HG03103 (cell line): ENCODE results near the gene MOCOS.

Source experiments
- ATAC-seq: cut with Tn5 transposase; IDR thresholded peaks from one replicate; pipeline ENCODE4 v1.9.1; 2021; ENCODE audit warnings: low read depth; ENCODE audit not compliant: unreplicated experiment

MOCOS gene

DNA sequence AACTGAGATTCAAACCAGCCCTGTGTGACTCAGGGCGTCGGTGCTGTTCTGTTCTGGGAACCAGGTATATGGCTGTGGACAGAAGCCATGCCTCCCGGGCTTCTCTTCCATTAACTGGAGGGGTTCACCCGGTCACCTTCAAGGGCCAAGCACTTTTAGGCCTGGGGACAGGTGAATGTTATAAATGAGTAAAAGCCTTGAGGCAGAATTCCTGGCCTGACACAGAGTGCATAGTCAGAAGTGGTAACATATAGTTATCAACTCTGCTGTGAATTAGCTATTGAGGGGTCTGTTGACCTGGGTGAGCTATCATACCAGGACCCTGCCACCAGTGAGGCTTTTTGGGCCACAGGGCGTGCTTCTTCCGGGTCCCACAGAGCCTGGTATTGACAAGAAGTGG lies 112.9 kb downstream of the MOCOS start:
- no peak for ATAC-seq

GRCh38 chr18:36301884-36302283 lies 114.6 kb downstream of the MOCOS start:
- no peak for ATAC-seq

DNA sequence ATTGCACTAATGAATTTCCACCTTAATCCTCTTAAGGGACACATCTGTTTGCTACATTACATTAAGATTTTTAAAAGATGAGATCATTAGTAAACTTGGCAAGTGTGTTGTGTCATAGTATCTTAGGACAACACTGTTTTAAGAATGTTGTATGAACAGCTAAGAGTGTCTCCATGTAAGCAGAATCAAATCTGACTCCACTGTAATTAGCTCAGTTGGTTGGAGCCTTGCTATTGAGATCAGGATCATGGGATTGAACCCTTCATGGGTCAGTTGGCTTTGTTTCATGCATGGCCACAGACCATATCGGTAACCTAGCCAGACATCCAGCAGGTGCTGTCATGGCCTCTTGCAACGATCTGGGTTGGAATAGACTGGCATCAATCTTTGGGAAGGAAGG lies 115.4 kb downstream of the MOCOS start:
- no peak for ATAC-seq

DNA sequence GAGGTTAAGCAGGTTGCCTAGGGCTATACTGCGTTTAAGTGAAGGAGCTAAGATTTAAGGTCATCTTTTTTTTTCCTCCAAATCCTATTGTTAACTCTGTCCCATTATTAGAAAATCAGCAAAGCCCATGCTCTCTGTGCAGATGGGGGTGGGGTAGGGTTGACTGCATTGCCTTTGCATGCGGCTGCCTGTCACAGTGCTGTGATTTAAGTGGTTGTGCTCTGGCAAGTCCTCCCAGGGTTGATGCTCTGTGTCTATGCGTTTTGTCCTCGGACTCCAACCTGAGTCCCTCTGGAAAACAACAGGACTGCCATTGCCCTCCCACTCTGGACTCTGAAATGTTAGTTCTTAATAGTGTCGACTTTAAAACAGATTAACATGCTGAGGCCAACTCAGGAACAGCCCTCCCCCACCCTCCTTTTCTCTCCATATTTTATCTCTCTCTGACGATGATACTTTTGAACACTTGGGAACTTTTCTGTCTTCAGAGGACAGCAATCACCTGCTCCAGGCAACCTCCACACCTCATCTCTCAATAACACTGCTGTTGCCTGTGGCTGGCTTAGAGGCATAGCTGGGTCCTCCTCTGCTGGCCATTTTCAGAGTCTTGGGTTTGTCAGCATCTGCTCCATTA lies 116.0 kb downstream of the MOCOS start:
- ATAC-seq: no peak

DNA sequence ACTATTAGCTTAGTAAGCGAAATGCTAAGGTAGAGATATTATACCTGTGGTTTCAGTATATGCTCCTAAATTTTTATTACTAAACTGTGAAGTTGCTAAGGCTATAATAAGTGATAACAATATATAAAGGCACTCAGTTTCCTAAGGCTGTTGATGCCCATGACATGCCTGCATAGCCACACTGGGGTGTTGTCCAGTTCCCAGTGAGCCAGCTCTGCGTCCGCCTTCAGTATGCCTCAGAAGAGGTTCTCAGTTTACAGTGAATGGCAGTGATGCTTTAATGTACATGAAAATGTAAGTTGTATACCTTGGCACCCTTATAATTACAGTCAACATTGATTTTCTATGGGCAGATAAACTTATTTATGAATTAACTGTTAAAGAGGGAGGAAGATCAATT lies 117.4 kb downstream of the MOCOS start:
- no peak for ATAC-seq

GRCh38 chr18:36305375-36305774 lies 118.1 kb downstream of the MOCOS start:
- ATAC-seq: no peak

DNA sequence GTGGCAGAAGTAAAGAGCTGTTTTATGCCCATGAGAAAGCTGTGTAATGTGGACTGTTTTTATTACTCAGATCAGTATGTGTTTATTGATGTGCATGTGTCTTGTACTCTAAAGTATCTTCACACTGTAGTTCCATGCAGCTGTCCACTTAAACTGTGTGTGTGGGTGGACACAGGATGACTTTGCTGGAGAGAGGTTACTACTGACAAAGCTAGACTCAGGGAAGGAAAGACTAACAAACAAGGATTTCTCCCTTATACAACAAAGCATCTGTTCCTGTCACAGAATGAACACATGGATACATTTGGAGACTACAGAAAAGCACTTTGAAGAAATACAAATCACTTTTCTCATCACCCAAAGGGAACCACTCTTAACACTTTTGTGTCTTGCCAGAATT lies 120.2 kb downstream of the MOCOS start:
- ATAC-seq: no peak

- no peak for ATAC-seq
Measured at GRCh38 chr18:36308711-36309435, 121.6 kb downstream of the MOCOS start.

- no peak for ATAC-seq
Measured at GRCh38 chr18:36309436-36310391, 122.4 kb downstream of the MOCOS start.

GRCh38 chr18:36311026-36311570 lies 123.8 kb downstream of the MOCOS start:
- ATAC-seq: no peak

DNA sequence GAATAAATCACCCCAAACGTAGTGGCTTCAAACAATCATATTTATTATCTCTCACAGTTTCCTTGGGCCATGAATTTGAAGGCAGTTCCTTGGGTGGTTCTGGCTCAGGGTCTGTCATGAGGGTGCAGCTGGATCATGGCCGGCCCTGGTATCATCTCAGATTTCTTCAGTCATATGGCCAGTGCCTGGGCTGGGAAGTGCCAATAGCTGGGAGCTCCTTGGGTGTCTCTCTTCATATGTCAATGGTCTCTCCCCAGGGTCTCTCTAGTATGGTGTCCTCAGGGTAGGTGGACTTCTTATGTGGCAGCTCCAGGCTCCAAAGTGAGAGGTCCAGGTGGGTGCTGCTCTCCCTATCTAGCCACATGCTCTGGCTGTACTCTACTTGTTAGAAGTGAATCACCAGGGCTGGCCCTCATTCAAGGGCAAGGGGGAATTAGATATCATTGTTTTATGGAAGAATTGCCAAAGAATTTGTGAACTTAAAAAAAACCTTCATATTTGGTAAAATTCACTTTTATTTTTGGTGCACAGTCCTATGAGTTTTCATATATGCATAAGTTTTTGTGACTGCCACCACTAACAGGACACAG lies 125.6 kb downstream of the MOCOS start:
- ATAC-seq: no peak

GRCh38 chr18:36314098-36314497 lies 126.8 kb downstream of the MOCOS start:
- no peak for ATAC-seq

DNA sequence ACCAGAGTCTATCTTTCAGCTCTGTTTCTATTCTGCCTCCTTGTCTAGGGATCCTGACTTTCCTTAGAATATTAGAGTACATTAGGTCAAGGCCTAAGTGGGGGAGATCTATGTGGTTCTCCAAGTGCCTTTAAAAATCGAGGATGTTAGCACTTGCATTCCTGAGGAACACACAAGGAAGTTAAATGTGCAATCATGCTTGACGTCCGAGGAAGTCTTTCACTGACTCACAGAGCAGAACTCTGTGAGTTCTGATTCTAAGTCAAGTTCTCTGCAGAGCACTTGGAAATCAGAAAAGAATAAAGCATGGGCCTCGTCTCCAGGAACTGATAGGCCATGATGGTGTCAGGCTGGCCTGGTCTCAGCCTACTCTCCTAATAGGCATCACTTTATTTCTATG lies 127.5 kb downstream of the MOCOS start:
- ATAC-seq: no peak

DNA sequence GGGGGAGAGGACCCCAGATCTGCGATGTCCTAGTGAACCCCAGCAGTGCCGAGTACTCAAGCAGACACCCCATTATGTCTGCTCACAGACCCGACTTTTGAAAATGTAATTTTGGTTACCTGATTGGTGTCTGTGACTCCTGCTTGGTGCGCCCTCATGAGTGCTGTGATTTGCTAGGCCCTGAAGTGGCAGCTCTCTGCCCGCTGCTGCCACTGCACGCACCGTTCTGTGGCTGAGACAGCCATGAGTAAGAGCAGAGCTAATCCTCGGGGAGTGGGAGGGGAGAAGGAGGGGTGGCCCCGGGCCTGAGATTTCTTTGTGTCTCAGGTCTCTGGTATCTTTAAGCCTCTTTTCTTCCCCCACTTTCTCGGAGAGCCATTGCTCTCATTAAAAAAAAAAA lies 128.4 kb downstream of the MOCOS start:
- ATAC-seq: no peak

DNA sequence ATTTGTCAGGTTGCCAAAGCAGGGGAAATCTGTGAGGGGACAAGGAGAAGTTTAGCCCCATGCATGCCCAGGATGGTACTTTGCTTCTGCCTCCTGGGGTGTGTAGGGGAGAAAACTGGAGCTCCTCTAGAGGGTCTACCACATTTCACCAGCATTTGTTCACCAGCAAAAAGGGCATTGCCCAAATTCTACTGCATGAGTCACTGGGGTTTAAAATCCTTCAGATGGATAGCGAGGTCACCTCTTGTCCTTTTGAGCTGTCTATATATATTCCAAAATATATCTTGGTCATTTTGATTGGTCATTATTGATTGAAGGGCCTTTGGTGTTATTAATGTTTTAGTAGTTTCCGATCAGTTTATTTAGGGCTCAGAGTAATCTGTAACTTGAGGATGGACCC lies 128.9 kb downstream of the MOCOS start:
- no peak for ATAC-seq
